GM19099 (cell line): ENCODE measurements around the gene USP5.

Experiments
- POLR2A ChIP-seq: IDR thresholded peaks from 3 replicates; pipeline ENCODE4 v1.6.1; 2011; ENCODE audit warnings: low read depth; ENCODE audit not compliant: insufficient read length; ENCODE audit errors: extremely low read depth

Gene USP5

DNA sequence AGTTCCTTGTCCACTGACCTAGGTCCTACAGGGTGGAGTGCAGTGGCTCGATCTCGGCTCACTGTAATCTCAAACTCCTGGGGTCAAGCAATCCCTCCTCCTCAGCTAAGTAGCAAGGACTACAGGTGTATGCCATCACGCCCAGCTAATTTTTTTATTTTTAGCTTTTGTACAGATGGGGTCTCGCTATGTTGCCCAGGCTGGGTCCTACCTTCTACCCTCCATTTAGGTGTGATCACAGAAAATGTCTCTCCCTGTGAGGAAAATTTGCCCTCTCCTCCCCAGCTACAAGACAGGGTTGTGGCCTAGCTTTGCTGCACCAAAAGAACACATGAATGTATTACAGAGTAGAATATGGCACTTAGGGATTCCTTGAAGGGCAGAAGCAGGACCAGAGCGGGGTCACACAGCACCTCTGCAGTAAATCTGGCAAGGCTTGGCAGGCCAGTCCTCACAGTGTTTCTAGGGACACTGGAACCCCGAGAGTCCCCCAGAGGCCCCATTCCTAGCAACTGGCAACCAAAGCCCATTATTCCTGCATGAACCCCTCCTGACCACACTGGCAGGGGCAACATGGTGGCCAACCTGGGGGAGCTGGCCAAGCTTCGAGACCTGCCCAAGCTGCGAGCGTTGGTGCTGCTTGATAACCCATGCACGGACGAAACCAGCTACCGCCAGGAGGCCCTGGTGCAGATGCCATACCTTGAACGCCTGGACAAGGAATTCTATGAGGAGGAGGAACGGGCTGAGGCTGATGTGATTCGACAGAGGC, 60.4 kb downstream of the USP5 start:
- no peak for TF ChIP-seq POLR2A

DNA sequence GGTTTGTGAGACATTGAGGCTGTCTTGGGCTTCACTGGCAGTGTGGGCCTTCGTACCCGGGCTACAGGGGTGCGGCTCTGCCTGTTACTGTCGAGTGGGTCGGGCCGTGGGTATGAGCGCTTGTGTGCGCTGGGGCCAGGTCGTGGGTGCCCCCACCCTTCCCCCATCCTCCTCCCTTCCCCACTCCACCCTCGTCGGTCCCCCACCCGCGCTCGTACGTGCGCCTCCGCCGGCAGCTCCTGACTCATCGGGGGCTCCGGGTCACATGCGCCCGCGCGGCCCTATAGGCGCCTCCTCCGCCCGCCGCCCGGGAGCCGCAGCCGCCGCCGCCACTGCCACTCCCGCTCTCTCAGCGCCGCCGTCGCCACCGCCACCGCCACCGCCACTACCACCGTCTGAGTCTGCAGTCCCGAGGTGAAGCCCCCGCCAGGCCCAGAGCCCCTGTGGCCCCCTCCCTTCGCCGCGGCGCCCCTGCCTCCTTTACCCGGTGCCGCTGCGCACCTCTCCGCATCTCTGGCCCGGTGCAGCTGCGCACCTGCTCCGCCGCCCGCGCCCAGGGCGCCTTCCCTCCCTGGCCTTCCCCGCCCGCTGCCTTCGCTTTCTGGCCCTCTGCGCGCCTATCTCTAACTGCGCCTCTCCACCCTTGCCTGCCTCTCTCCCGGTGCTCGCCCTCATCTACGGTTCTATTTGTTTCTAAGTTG, 62.4 kb downstream of the USP5 start, which contains the start of gene ENO2:
Gene ENO2, plus strand, starts transcription at position 335 of the 701 bp plus-strand sequence. CDS start 1,253 bp downstream, outside the sequence.
- peak; percentile 47 for TF ChIP-seq POLR2A

DNA sequence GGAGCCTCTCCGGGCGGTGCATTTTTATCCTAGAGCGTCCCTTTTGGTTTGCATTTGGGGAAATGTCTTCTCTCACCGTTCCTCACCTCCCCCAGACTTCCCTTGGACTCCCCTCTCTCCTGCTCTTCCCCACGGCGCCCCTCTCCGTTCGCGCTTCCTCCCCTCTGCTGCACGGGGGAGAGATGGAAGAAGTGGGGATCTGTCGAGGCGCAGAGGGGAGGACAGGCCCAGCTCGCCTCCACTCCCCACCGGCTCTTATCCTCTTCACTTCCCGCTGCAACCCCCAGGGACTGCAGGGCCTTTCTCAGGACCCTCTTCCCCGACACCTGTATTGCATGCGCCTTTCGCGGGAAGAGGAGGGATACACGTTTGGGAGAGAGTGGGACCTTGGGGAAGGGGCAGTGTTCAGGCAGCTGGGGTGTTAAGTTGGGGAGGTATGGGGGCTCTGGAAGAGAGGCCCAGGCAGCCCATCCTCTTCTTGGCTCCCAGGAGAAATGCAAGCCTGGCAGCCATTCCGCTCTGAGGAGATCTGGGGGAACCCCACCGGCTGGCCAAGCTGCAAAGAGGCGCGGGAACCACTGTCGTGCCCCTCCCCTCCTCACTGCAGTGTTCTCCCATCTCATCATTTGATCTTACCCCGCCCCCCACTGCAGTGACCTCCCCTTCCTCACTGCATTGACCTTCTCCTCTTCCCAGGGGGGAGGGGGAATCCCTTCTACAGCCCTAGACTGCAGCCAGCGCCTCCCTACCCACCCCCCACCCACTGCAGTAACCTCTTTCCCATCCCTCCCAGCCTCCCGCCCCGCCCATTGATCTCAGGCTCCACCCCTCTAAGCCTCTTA, 63.2 kb downstream of the USP5 start:
- TF ChIP-seq POLR2A, result no peak

GRCh38 chr12:6915789-6916285, 63.9 kb downstream of the USP5 start:
- no peak for TF ChIP-seq POLR2A
